ENCODE results near the gene TMTC3. TPM values are rescaled to one million over a fixed set of nuclear protein-coding genes. Genes with fewer than 3 reads are reported as not detected.

Gene TMTC3
- total and polyA plus RNA-seq, 2 donors (not counting 3 experiments of a cell fraction or from before 2014, with no cell fraction given), result 7.8 to 36.5 TPM

- Histone ChIP-seq H3K4me3 (replicated peaks in 1 of 3; ENCODE audit: insufficient read depth in 1 of 3, low read depth in 1 of 3, low read length in 3 of 3) (no peak overlapping the region), H2AFZ (ENCODE audit: low read depth, low read length) (no peak overlapping the region), H3K9me1 (replicated peaks; ENCODE audit: control insufficient read depth, extremely low read depth, insufficient read depth, low read length) (no peaks in the 10 kb centered on the region), H3K4me1 (ENCODE audit: control insufficient read depth, extremely low read depth, insufficient read depth, low read length) (peaks cover 15% of the 10 kb centered on the region), H3K27ac (ENCODE audit: insufficient read depth, low read depth, low read length) (no peak overlapping the region), H3K9me3 (replicated peaks; ENCODE audit: control insufficient read depth, insufficient read depth, low read length) (no peaks in the 10 kb centered on the region), H3K9ac (replicated peaks; ENCODE audit: extremely low read depth, insufficient read depth, low read length) (no peak overlapping the region), H4K20me1 (replicated peaks; ENCODE audit: control insufficient read depth, extremely low read depth, insufficient read depth, low read length) (no peaks in the 10 kb centered on the region), H3K36me3 (ENCODE audit: control insufficient read depth in 2 of 2, extremely low read depth in 1 of 2, insufficient read depth in 2 of 2, low read length in 2 of 2) (no peaks in the 10 kb centered on the region), H3K4me2 (ENCODE audit: insufficient read depth, low read length) (no peak overlapping the region), H3K27me3 (ENCODE audit: control insufficient read depth in 2 of 2, insufficient read depth in 2 of 2, low read length in 2 of 2) (no peaks in the 10 kb centered on the region), H3K79me2 (ENCODE audit: control insufficient read depth, insufficient read depth, low read length) (no peaks in the 10 kb centered on the region)
- intact Hi-C loops (cut with micrococcal nuclease) (loop anchor here (10.0 kb wide), 1 partner anchor 306 kb away; no protein-coding TSS in a partner anchor), dilution Hi-C loops (cut with MboI; ENCODE audit: extremely low pct_ligation_motif_present, low sequenced_read_pairs) (no loop called here)
- no TSS peak for BruUV-seq (replicated peaks)
- ChIA-PET POLR2A (no interaction called here), CTCF (interaction anchor here (1.2 kb wide), 1 partner anchor 31 kb away, joined by 3 read pairs; no protein-coding TSS in a partner anchor)
- FAIRE-seq (no peak), DNase-seq (ENCODE audit: low read depth, low spot score) (no peak)
- no peak for TF ChIP-seq EZH2 (IDR thresholded peaks at IDR 0.05; ENCODE audit: borderline replicate concordance, low read depth, low read length, severe bottlenecking)
- TF ChIP-seq, protein P1, sequence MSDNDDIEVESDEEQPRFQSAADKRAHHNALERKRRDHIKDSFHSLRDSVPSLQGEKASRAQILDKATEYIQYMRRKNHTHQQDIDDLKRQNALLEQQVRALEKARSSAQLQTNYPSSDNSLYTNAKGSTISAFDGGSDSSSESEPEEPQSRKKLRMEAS (IDR thresholded peaks at IDR 0.05; ENCODE audit: insufficient read depth, insufficient read length), result no peak
- no peak for TF ChIP-seq GATA2 (IDR thresholded peaks at IDR 0.05; ENCODE audit: insufficient read depth, insufficient read length, low read depth, low read length)
- TF ChIP-seq, protein P2, sequence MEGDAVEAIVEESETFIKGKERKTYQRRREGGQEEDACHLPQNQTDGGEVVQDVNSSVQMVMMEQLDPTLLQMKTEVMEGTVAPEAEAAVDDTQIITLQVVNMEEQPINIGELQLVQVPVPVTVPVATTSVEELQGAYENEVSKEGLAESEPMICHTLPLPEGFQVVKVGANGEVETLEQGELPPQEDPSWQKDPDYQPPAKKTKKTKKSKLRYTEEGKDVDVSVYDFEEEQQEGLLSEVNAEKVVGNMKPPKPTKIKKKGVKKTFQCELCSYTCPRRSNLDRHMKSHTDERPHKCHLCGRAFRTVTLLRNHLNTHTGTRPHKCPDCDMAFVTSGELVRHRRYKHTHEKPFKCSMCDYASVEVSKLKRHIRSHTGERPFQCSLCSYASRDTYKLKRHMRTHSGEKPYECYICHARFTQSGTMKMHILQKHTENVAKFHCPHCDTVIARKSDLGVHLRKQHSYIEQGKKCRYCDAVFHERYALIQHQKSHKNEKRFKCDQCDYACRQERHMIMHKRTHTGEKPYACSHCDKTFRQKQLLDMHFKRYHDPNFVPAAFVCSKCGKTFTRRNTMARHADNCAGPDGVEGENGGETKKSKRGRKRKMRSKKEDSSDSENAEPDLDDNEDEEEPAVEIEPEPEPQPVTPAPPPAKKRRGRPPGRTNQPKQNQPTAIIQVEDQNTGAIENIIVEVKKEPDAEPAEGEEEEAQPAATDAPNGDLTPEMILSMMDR (IDR thresholded peaks at IDR 0.05; ENCODE audit: extremely low read depth in 1 of 2, insufficient read depth in 1 of 2, low read depth in 1 of 2, low read length in 2 of 2), result no peak
- no peak for TF ChIP-seq JUN (IDR thresholded peaks at IDR 0.05; ENCODE audit: borderline replicate concordance, insufficient read depth, insufficient read length, low read depth)
- no peak for TF ChIP-seq POLR2AphosphoS5 (IDR thresholded peaks at IDR 0.05; ENCODE audit: insufficient read depth, low read depth, low read length)
- TF ChIP-seq POLR2A (IDR thresholded peaks at IDR 0.05; ENCODE audit: low read depth, low read length), result no peak
- TF ChIP-seq FOS (IDR thresholded peaks at IDR 0.05; ENCODE audit: borderline replicate concordance, insufficient read depth, low read length), result no peak
- no peak for TF ChIP-seq MYC (IDR thresholded peaks at IDR 0.05; ENCODE audit: low read depth, low read length)
Measured at GRCh38 chr12:88248606-88249005, 106.5 kb downstream of the TMTC3 start.

Other genes starting within 250 kb of the TMTC3 start
- gene C12orf50, start 112.9 kb upstream of the TMTC3 start, total RNA-seq, result 0.30 and 0.31 TPM in 2 replicates
- gene C12orf50, start 112.9 kb upstream of the TMTC3 start, polyA plus RNA-seq, result not detected in 2 replicates
- gene CEP290, start 219 bp upstream of the TMTC3 start, total RNA-seq, result 16.5 and 19.1 TPM in 2 replicates
- 2.2 and 3.9 TPM in 2 replicates for gene CEP290, start 219 bp upstream of the TMTC3 start, polyA plus RNA-seq

Measured in endothelial cell of umbilical vein (primary cell).